Myometrial cell (primary cell): ENCODE data around the gene HOXA11. TPM values are rescaled to one million over a fixed set of nuclear protein-coding genes. Genes with fewer than 3 reads are reported as not detected.

ENCODE experiments used
- total RNA-seq: library from RNA; depleted of rRNA; stranded (reverse); fragments of >200 nt; gene quantifications from 2 replicates; pipeline ENCODE4 v1.2.3, GENCODE V29; 2015

Gene HOXA11
- total RNA-seq = 28.4 and 32.6 TPM in 2 replicates

GRCh38 chr7:27185013-27185853, at the start of gene HOXA11:
Gene HOXA11 (minus strand): TSS chr7:27185232. CDS start chr7:27185144, 88 bp downstream.

GRCh38 chr7:27199849-27200760, 15.1 kb upstream of the HOXA11 start, which contains the start of gene HOXA13:
Gene HOXA13 (minus strand): TSS chr7:27200091. CDS start chr7:27200077, 14 bp downstream.

GRCh38 chr7:27173956-27174873, 10.8 kb downstream of the HOXA11 start, which contains the start of gene HOXA10:
Gene HOXA10 (minus strand): TSS chr7:27174320. CDS start chr7:27174306, 14 bp downstream.

GRCh38 chr7:27165089-27165995, 19.7 kb downstream of the HOXA11 start, which contains the start of gene HOXA9:
Gene HOXA9 (minus strand): TSS chr7:27165537. CDS start chr7:27165457, 80 bp downstream.

GRCh38 chr7:27156508-27156898, 28.5 kb downstream of the HOXA11 start, which contains the start of gene HOXA7:
Gene HOXA7 (minus strand): TSS chr7:27156675. CDS start chr7:27156545, 130 bp downstream.

GRCh38 chr7:27151931-27152815, 32.9 kb downstream of the HOXA11 start, which contains the start of gene HOXA3:
Gene HOXA3 (minus strand): TSS chr7:27152583. CDS start chr7:27110640, 41,943 bp downstream.

GRCh38 chr7:27147199-27148030, 37.6 kb downstream of the HOXA11 start, which contains the start of gene HOXA6:
Gene HOXA6 (minus strand): TSS chr7:27147774. CDS start chr7:27147749, 25 bp downstream.

GRCh38 chr7:27143023-27143949, 41.7 kb downstream of the HOXA11 start, which contains the start of gene HOXA5:
Gene HOXA5 (minus strand): TSS chr7:27143681. CDS start chr7:27143607, 74 bp downstream.

Other genes with a start within 250 kb of the HOXA11 start
- gene HOXA1, start 89.2 kb downstream of the HOXA11 start, total RNA-seq = 1.7 and 2.1 TPM in 2 replicates
- gene HOXA2, start 82.5 kb downstream of the HOXA11 start, total RNA-seq = 0.53 TPM in 1 of 2 replicates, not detected in the other
- 0.89 TPM in 1 of 2 replicates, not detected in the other for gene HOXA4, start 54.5 kb downstream of the HOXA11 start, total RNA-seq
- gene HOXA5, start 41.6 kb downstream of the HOXA11 start, total RNA-seq = 1.7 and 6.2 TPM in 2 replicates
- 3.2 TPM in 1 of 2 replicates, not detected in the other for gene HOXA6, start 37.5 kb downstream of the HOXA11 start, total RNA-seq
- gene HOXA3, start 32.6 kb downstream of the HOXA11 start, total RNA-seq = 0.18 TPM in 1 of 2 replicates, not detected in the other
- 2.6 and 4.8 TPM in 2 replicates for gene HOXA7, start 28.6 kb downstream of the HOXA11 start, total RNA-seq
- gene HOXA9, start 19.7 kb downstream of the HOXA11 start, total RNA-seq = 17.9 and 23.2 TPM in 2 replicates
- gene HOXA10, start 10.9 kb downstream of the HOXA11 start, total RNA-seq = 22.7 and 24.8 TPM in 2 replicates
- 11.0 and 18.8 TPM in 2 replicates for gene HOXA13, start 14.9 kb upstream of the HOXA11 start, total RNA-seq
- 0.86 TPM in 1 of 2 replicates, not detected in the other for gene EVX1, start 57.6 kb upstream of the HOXA11 start, total RNA-seq